H7 (cell line): ENCODE data around the gene IFNGR1. TPM values are rescaled to one million over a fixed set of nuclear protein-coding genes. Genes with fewer than 3 reads are reported as not detected.
"Not testable (repeated sequence)": the region's sequence is repeated elsewhere in the genome, so short reads cannot be mapped to it uniquely, and the experiment has no call there.

Experiments used
- DNase-seq: peaks from one replicate; pipeline ENCODE4 v3.0.0; 2012
- H3K27me3 ChIP-seq: 2 replicates; pipeline ENCODE4 v1.6.0; 2011; ENCODE audit warnings: mild to moderate bottlenecking, low read length; ENCODE audit not compliant: control insufficient read depth, insufficient read depth
- H3K36me3 ChIP-seq: replicated peaks from 2 replicates; pipeline ENCODE4 v1.5.1; 2011; ENCODE audit warnings: low read length; ENCODE audit not compliant: control insufficient read depth, insufficient read depth
- H3K4me3 ChIP-seq: 2 replicates; pipeline ENCODE4 v1.5.1; 2011; ENCODE audit warnings: low read depth, mild to moderate bottlenecking, control low read depth, low read length, moderate library complexity; ENCODE audit not compliant: insufficient read depth
- total RNA-seq: library from RNA; depleted of rRNA; stranded (reverse); fragments of >200 nt; shearing (Covaris generic); gene quantifications from 2 replicates; pipeline ENCODE4 v1.2.3, GENCODE V29; 2014

Gene IFNGR1
- total RNA-seq, 1 experiment from 2014 or later, result 21.8 TPM

DNA sequence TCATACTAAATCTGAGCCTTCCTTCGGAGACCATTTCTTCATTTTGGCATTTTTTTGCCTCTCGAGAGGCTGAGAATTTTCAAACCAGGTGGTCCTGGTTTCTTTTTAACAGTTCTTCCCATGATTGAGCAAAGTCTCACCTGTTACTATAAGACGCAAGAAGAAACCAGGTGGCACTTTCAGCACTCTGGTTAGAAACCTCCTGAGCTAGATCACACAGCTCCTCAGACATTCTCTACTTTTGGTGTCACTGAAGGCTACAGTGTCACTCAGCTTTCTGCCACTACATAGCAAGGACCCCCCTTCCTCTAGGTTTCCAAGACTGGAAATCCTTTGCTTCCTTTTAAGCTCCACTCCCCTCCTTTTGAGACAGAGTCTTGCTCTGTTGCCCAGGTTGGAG, 7.3 kb downstream of the IFNGR1 start:
- DNase-seq, result no peak
- H3K36me3 ChIP-seq, result no peaks in the 10 kb centered on the region
- no peaks in the 10 kb centered on the region for H3K27me3 ChIP-seq
- H3K4me3 ChIP-seq, result no peak overlapping the region

GRCh38 chr6:137210903-137211302, 8.3 kb downstream of the IFNGR1 start:
- DNase-seq, result no peak
- no peak overlapping the region for H3K4me3 ChIP-seq
- H3K36me3 ChIP-seq, result no peaks in the 10 kb centered on the region

DNA sequence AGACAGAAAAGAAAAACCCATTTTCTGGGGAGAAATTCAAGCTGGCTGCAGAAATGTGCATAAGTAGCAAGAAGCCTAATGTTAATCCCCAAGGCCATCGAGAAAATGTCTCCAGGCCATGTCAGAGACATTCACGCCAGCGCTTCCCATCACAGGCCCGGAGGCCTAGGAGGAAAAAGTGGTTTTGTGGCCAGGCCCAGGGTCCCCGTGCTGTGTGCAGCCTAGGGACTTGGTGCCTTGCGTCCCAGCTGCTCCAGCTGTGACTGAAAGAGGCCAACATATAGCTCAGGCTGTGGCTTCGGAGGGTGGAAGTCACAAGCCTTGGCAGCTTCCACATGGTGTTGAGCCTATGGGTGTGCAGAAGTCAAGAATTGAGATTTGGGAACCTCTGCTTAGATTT, 10.9 kb downstream of the IFNGR1 start:
- no peaks in the 10 kb centered on the region for H3K27me3 ChIP-seq
- H3K36me3 ChIP-seq, result no peaks in the 10 kb centered on the region; the same call in none of the 2 replicates
- H3K4me3 ChIP-seq, result no peak overlapping the region
- DNase-seq, result no peak

More at GRCh38 chr6:137210903-137211302, 8.3 kb downstream of the IFNGR1 start:
- H3K27me3 ChIP-seq, result no peaks in the 10 kb centered on the region

DNA sequence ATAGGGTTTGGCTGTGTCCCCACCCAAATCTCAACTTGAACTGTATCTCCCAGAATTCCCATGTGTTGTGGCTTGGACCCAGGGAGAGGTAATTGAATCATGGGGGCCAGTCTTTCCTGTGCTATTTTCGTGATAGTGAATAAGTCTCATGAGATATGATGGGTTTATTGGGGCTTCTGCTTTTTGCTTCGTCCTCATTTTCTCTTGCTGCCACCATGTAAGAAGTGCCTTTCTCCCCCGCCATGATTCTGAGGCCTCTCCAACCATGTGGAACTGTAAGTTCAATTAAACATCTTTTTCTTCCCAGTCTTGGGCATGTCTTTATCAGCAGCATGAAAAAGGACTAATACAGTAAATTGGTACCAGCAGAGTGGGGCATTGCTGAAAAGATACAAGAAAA, 11.7 kb downstream of the IFNGR1 start:
- H3K27me3 ChIP-seq, H3K4me3 ChIP-seq, DNase-seq, H3K36me3 ChIP-seq: not testable (repeated sequence)

GRCh38 chr6:137206577-137206976, 12.6 kb downstream of the IFNGR1 start:
- H3K27me3 ChIP-seq, result no peaks in the 10 kb centered on the region
- no peak overlapping the region for H3K4me3 ChIP-seq
- H3K36me3 ChIP-seq, result peaks cover 2% of the 10 kb centered on the region
- no peak for DNase-seq

DNA sequence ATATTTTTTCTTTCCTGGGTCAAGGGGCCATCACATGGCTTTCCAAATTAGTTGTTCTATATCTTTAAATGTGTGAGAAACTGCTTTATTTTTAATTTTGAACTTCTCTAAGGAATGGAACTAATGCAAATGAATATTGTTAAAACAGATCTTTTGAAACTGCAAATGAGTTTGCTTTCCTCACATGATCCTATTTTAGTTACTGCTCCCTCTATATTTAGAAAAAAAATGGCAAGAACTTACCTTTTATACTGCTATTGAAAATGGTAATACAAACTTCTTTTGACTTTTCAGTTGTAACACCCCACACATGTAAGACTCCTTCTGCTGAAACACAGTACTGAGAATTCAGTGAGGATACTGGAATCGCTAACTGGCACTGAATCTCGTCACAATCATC, 15.9 kb downstream of the IFNGR1 start:
- H3K36me3 ChIP-seq, result peaks cover 2% of the 10 kb centered on the region
- no peak overlapping the region for H3K4me3 ChIP-seq
- H3K27me3 ChIP-seq, result no peaks in the 10 kb centered on the region
- no peak for DNase-seq

GRCh38 chr6:137202078-137202477, 17.1 kb downstream of the IFNGR1 start:
- Histone ChIP-seq H3K4me3 (no peak overlapping the region), H3K36me3 (peaks cover 2% of the 10 kb centered on the region), H3K27me3 (no peaks in the 10 kb centered on the region)
- no peak for DNase-seq

DNA sequence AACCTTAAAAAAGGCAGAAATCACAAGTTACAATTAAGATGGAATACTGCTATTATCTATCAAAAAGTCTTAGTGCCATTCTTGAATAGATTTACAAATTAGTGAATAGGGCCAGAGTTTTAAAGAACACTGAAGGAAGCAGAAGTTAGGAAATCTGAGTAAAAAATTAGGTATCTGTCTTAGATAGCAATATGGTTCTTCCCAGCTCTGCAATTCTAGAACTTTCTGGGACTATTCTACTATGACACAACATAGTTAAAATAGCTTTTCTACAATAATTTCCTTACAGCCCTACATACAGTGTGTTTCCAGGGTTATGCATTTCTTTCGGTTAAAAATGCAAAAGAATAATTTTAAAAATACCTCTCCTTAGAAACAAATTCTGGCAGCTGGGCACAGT, 18.2 kb downstream of the IFNGR1 start:
- Histone ChIP-seq H3K36me3 (peaks cover 2% of the 10 kb centered on the region), H3K27me3 (no peaks in the 10 kb centered on the region), H3K4me3 (no peak overlapping the region)
- no peak for DNase-seq

DNA sequence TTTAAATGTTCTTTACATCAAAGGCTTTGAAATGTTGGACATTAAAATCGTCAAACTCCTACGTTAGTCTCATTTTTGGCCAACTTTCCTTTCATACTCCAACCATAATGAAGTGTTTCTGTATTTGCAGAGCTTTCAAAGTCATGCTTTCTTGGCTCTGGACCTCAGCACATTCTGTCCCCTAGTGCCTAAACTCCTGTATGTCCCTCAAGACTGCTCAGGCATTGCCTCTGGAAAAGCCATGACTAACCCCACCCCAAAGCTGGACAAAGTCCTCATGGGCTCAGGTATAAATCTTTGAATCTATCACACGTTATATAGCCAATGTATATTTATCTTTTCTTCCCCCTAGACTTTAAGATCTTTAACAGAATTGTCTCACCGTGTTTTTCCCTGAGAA, 18.9 kb downstream of the IFNGR1 start:
- Histone ChIP-seq H3K4me3 (no peak overlapping the region), H3K36me3 (peaks cover 2% of the 10 kb centered on the region; the same call in 1 of the 2 replicates), H3K27me3 (no peaks in the 10 kb centered on the region)
- no peak for DNase-seq

GRCh38 chr6:137197684-137198645, 21.2 kb downstream of the IFNGR1 start:
- Histone ChIP-seq H3K36me3 (peaks cover 1% of the 10 kb centered on the region; the same call in 1 of the 2 replicates), H3K27me3 (no peaks in the 10 kb centered on the region), H3K4me3 (no peak overlapping the region)
- no peak for DNase-seq

- Histone ChIP-seq H3K27me3 (no peaks in the 10 kb centered on the region), H3K36me3 (no peaks in the 10 kb centered on the region), H3K4me3 (no peak overlapping the region)
- DNase-seq, result no peak
These were observed 25.7 kb downstream of the IFNGR1 start for GRCh38 chr6:137193256-137194070.

DNA sequence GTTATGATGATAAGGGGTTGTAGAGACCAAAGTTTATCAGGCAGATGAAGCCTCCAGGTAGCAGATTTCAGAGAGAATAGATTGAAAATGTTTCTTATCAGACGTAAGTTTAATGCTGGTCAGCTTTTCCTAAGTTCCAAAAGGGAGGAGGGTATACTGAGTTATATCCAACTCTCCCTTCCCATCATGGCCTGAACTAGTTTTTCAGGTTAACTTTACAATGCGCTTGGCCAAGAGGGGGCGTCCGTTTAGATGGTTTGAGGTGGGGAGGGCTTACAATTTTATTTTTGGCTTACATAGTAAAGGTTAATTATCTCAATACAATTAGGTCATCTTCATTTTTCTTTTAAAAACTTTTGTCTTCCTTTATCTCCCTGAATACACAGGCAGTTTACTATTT, 26.4 kb downstream of the IFNGR1 start:
- DNase-seq, result no peak
- H3K4me3 ChIP-seq, result no peak overlapping the region
- H3K36me3 ChIP-seq, result no peaks in the 10 kb centered on the region
- no peaks in the 10 kb centered on the region for H3K27me3 ChIP-seq

DNA sequence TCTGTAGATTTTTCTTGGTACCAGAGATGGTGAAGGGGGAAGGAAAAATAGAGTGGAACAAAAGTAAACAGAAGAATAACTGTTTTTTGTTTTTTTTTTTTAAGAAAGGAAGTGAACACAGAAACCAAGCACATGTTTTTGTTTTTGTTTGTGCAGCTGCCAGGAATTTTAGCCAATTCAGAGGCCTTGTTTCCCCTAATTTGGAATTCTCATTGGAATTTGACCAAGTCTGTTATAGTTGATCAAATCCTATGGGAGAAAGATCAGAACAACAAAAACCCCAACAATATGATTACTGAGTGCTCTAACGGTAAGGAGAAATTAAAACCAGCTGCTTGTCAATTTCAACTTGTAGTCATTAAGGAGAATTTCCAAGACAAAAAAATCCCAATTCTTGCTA, 27.5 kb downstream of the IFNGR1 start:
- DNase-seq, result no peak
- H3K36me3 ChIP-seq, result no peaks in the 10 kb centered on the region
- no peaks in the 10 kb centered on the region for H3K27me3 ChIP-seq
- no peak overlapping the region for H3K4me3 ChIP-seq

- no peaks in the 10 kb centered on the region for H3K27me3 ChIP-seq
These were observed 27.9 kb downstream of the IFNGR1 start for GRCh38 chr6:137191236-137191635.

More at GRCh38 chr6:137191236-137191635, 27.9 kb downstream of the IFNGR1 start:
- no peak for DNase-seq
- H3K4me3 ChIP-seq, result no peak overlapping the region
- H3K36me3 ChIP-seq, result no peaks in the 10 kb centered on the region
